Measurements from ENCODE around the gene HYAL3.

DNA sequence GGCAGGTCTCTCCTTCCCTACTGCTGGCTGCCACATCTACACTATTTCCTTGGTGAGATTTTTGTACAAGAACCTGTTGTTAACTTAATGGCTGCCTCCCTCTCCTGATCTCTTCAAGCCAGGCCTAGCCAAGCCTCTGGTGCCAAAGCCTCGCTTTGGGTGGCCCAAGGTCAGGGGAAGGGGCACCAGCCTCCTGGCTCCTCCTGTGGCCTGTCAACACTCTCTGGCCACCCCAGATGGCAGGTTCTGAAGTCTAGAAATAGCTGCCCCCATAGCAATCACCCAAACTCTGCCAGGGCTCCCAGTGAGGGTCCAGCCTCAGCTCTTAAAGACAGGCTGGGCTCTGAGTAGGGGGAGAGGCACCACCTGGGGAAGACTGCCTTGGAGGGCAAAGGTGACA, 11.9 kb downstream of the HYAL3 start:
- TF ChIP-seq CTCF (IDR thresholded peaks at IDR 0.05) = no peak
- TF ChIP-seq POLR2A (IDR thresholded peaks at IDR 0.05) = no peak
